ENCODE data around the gene LANCL3.

GRCh38 chrX:37641859-37642258 lies 70.4 kb downstream of the LANCL3 start:
- TF ChIP-seq CTCF (conservative IDR thresholded peaks at IDR 0.05; ENCODE audit: low read depth, low read length) (no peak), EZH2 (IDR thresholded peaks at IDR 0.05; ENCODE audit: low read length, unreplicated experiment) (no peak), EZH2phosphoT487 (IDR thresholded peaks at IDR 0.05; ENCODE audit: borderline replicate concordance, low read length) (no peak)

Data from PC-3 (cell line).